Body of pancreas (tissue), 4 donors: ENCODE measurements around the gene DNAH10. TPM values are rescaled to one million over a fixed set of nuclear protein-coding genes. Genes with fewer than 3 reads are reported as not detected.
A peak's percentile ranks its signal among the peaks of the same experiment; 100 is the strongest.

Source experiments
- ATAC-seq: fragments of 150-250 bp; one replicate; pipeline ENCODE4 v1.9.1; 2016
- DNase-seq, 4 donors: peaks; one replicate each; pipeline ENCODE4 v3.0.0-alpha.2; 2019
- H3K27ac ChIP-seq, 4 donors: fragments of 200-600 bp; sonication (generic); 1 replicate in 3 of 4; 2 replicates in 1 of 4; pipeline versions ENCODE4 v1.5.1 to v1.6.1; 2016 to 2019; ENCODE audit warnings: mild to moderate bottlenecking in 1 of 4, mixed read lengths in 1 of 4, moderate library complexity in 1 of 4
- H3K27me3 ChIP-seq, 2 donors: fragments of 200-600 bp; sonication (generic); one replicate each; pipeline ENCODE4 v1.6.0; 2016; ENCODE audit warnings: mild to moderate bottlenecking in 1 of 2
- H3K36me3 ChIP-seq, 2 donors: fragments of 200-600 bp; sonication (generic); replicated peaks in 1 of 2; 2 replicates each; pipeline ENCODE4 v1.5.1; 2016; ENCODE audit warnings: low read depth in 2 of 2; ENCODE audit not compliant: insufficient read depth in 1 of 2
- H3K4me1 ChIP-seq: fragments of 200-600 bp; sonication (generic); one replicate; pipeline ENCODE4 v1.6.0; 2016
- H3K4me3 ChIP-seq, 2 donors: fragments of 200-600 bp; sonication (generic); 1 replicate in 1 of 2; 2 replicates in 1 of 2; pipeline ENCODE4 v1.5.1; 2016 to 2019
- H3K9me3 ChIP-seq, 3 donors: fragments of 200-600 bp; sonication (generic); 1 replicate in 2 of 3; 2 replicates in 1 of 3; pipeline ENCODE4 v1.5.1; 2016
- POLR2A ChIP-seq, 3 donors: fragments of 450-650 bp; IDR thresholded peaks; one replicate each; pipeline ENCODE4 v1.6.1; 2016; ENCODE audit warnings: antibody characterized with exemption in 3 of 3, mild to moderate bottlenecking in 2 of 3
- WGBS, 2 donors: methylation state at CpG; one replicate each; pipeline ENCODE4 v1.1.5; 2017; 5-methylcytosine and 5-hydroxymethylcytosine counted together
- intact Hi-C: fragments of 100-400 bp; cut with DNase I; formaldehyde crosslinking; loops from one replicate; pipeline ENCODE4 v1.15.1; 2023
- total RNA-seq, 2 donors: library from RNA; depleted of rRNA; stranded (reverse); fragments of >200 nt; gene quantifications; one replicate each; pipeline ENCODE4 v1.1.0, GENCODE V29; 2016
- TF ChIP-seq, protein P1 (sequence below), 7 experiments: fragments of 450-650 bp in 4 of 7; fragments of 200-600 bp in 3 of 7; sonication (generic) in 3 of 7; IDR thresholded peaks; one replicate each; pipeline ENCODE4 v1.5.1; 2016 to 2019; ENCODE audit warnings: antibody characterized with exemption in 7 of 7

DNAH10 gene
- total RNA-seq, 2 donors from 2014 or later = 0.26 TPM; not detected in 1

DNA sequence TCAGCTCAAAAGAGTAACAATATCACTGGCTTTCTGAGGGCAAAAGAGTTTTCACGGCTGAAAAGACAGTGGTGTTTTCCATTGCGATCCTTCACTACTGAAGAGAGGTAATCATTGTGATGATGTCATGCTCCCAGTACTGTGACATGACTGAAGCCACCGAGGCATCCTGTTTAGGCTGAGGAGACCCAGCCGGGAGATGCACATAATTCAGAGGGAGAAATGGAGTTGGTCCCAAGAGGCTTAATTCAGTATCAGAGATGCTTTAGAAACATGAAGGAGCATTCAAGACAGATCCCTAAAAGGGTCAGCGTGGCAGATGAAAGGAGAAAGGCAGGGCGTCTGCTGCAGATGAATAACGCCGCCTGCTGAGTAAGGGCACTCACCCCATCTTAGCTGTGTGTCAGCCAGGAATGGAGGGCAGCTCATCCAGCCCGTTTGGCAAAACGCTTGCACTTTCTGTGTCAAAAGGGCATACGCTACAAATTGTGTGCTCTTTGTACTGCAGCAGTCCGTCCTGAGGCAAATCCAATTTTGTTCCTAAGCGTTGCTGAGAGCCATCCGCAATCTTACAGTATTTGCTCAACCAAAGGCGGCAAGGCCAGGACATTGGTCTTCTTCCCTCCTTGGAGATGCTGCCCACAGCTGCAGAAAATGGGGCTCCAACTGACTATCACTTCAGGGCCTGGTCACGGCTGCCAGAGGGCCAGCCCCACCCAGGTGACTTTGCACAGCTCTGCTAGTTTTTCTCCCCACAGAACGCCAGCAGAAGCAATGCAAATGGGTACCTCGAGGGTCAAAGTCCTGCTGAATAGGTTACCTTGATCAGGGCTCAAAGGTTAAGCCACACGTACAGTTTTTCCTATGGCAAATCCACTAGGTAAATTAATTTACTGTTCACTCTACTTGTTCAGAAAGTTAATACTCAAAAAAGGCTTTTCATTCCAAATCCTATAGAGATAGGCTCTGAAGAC lies 187.0 kb downstream of the DNAH10 start:
- intact Hi-C loops = no loop called here
- Histone ChIP-seq H3K4me3 (no peak overlapping the region), H3K27me3 (no peaks in the 10 kb centered on the region), H3K27ac (no peak overlapping the region), H3K9me3 (no peaks in the 10 kb centered on the region), H3K36me3 (no peaks in the 10 kb centered on the region), H3K4me1 (peaks cover 13% of the 10 kb centered on the region)
- DNase-seq = no peak
- 83 to 86% methylated on average over 19 of the region's 19 CpGs for WGBS, 2 donors
- TF ChIP-seq, protein P1, sequence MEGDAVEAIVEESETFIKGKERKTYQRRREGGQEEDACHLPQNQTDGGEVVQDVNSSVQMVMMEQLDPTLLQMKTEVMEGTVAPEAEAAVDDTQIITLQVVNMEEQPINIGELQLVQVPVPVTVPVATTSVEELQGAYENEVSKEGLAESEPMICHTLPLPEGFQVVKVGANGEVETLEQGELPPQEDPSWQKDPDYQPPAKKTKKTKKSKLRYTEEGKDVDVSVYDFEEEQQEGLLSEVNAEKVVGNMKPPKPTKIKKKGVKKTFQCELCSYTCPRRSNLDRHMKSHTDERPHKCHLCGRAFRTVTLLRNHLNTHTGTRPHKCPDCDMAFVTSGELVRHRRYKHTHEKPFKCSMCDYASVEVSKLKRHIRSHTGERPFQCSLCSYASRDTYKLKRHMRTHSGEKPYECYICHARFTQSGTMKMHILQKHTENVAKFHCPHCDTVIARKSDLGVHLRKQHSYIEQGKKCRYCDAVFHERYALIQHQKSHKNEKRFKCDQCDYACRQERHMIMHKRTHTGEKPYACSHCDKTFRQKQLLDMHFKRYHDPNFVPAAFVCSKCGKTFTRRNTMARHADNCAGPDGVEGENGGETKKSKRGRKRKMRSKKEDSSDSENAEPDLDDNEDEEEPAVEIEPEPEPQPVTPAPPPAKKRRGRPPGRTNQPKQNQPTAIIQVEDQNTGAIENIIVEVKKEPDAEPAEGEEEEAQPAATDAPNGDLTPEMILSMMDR (IDR thresholded peaks at IDR 0.05) = no peak
- TF ChIP-seq POLR2A (IDR thresholded peaks at IDR 0.05) = no peak
- ATAC-seq = no peak

DNA sequence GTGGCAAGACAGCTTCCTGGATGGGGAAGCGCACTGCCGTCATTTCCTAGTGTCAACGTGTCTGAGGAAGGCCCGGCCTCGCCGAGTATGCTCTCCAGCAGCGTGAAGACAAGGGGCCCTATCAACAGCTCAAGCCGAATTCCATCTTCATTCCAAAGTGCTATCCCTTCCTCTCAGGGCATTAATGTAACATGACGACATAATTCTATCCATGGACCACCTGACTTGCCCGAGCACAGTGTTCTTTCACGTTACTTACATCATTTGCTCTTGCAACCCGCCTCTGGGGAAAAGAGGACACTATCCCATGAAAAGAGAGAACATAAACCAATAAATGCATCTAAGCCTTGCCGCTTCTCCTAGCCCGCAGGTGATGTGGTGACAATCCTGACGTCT lies 187.7 kb downstream of the DNAH10 start:
- 90 to 94% methylated on average over 15 of the region's 15 CpGs for WGBS, 2 donors

DNA sequence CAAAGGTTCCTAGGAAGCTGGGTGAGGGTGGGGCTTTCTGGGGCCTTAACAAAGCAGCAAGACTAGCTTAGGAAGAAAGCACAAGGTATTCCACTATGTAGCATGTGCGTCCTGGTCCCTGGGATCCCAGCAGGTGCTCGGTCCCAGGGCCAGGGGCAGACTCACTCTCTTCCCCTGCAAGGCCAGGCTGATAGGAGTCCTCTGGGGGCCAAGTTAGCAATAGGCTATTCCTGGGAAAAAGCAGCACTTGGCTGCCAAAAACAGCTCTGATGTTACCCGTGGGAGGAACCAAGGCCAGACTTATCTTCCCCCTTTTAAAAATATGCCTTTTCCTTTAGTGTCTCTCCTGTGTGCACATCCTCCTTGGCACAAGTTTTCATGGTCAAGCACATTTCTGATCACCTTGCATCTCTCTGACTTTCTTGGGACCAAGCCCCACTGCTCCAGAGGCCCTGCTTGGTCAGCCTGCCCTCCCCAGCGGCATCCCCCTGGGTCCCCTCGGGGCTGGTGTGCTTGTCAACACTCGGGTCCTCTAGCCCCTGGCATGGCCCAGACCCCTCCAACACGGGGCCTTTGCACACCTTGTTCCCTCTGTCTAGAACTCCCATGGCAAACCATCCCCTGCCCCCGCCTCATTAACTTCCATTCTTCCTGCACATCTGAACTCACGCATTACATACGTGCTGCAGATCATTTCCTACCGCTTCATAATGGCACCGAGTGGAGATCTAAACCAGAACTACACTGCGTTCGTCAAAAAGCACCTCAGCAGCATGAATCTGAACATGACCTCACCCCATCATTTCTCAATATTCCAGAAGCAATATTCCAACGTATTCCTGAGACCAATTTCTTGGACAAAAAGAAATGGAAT lies 188.6 kb downstream of the DNAH10 start:
- intact Hi-C loops = no loop called here
- TF ChIP-seq POLR2A (IDR thresholded peaks at IDR 0.05) = no peak
- TF ChIP-seq, protein P1 (IDR thresholded peaks at IDR 0.05) = no peak
- H3K4me3 ChIP-seq = no peak overlapping the region
- H3K9me3 ChIP-seq = no peaks in the 10 kb centered on the region
- no peaks in the 10 kb centered on the region for H3K36me3 ChIP-seq
- H3K27ac ChIP-seq = no peak overlapping the region
- WGBS, 2 donors = 80 to 81% methylated on average over 14 to 15 of the region's 15 CpGs
- DNase-seq = peak in 1 of 4 donors; percentile 45
- no peaks in the 10 kb centered on the region for H3K27me3 ChIP-seq
- ATAC-seq = no peak
- peaks cover 13% of the 10 kb centered on the region for H3K4me1 ChIP-seq

More for the DNA sequence above, 187.7 kb downstream of the DNAH10 start:
- Histone ChIP-seq H3K27ac (no peak overlapping the region), H3K4me1 (peaks cover 13% of the 10 kb centered on the region), H3K4me3 (no peak overlapping the region), H3K9me3 (no peaks in the 10 kb centered on the region), H3K27me3 (no peaks in the 10 kb centered on the region), H3K36me3 (no peaks in the 10 kb centered on the region)
- intact Hi-C loops = no loop called here
- no peak for DNase-seq
- TF ChIP-seq, protein P1 (IDR thresholded peaks at IDR 0.05) = no peak
- no peak for TF ChIP-seq POLR2A (IDR thresholded peaks at IDR 0.05)
- no peak for ATAC-seq

DNA sequence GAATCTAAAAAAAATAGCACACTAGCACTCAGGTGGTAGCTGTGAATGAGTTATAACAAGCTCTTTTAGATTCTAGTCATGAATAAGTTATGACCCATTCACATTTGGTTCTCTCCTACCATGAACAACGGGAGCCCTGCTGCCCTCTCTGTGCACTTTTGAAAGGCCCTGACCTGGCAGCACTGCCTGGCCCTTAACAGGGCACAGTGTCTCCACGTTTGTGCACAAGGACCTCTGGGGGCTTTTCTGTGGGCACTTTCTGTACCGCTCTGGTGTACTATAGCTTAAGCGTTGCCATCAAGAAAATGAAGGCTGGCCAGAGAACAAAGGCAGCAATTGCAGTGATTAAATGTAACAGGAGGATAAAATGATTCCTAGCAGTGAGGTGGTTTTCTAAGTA lies 189.4 kb downstream of the DNAH10 start:
- intact Hi-C loops = no loop called here
- H3K27ac ChIP-seq = no peak overlapping the region
- DNase-seq = no peak
- H3K9me3 ChIP-seq = no peaks in the 10 kb centered on the region
- H3K27me3 ChIP-seq = no peaks in the 10 kb centered on the region
- 87 to 89% methylated on average over 4 of the region's 4 CpGs for WGBS, 2 donors
- H3K36me3 ChIP-seq = no peaks in the 10 kb centered on the region
- no peak overlapping the region for H3K4me3 ChIP-seq
- ATAC-seq = no peak
- TF ChIP-seq POLR2A (IDR thresholded peaks at IDR 0.05) = no peak
- TF ChIP-seq, protein P1 (IDR thresholded peaks at IDR 0.05) = no peak
- H3K4me1 ChIP-seq = peaks cover 13% of the 10 kb centered on the region
